GM21723 (cell line): ENCODE measurements around the gene SAE1.

Experiments used
- ATAC-seq: cut with Tn5 transposase; IDR thresholded peaks from one replicate; pipeline ENCODE4 v1.9.1; 2021; ENCODE audit warnings: mild to moderate bottlenecking, moderate library complexity; ENCODE audit not compliant: unreplicated experiment

The SAE1 gene

GRCh38 chr19:47105874-47106273, 24.8 kb upstream of the SAE1 start:
- no peak for ATAC-seq

- ATAC-seq, result no peak
Measured at GRCh38 chr19:47106821-47107201, 23.8 kb upstream of the SAE1 start.

GRCh38 chr19:47107202-47107952, 23.3 kb upstream of the SAE1 start:
- no peak for ATAC-seq

- ATAC-seq, result no peak
Measured at GRCh38 chr19:47107953-47108746, 22.5 kb upstream of the SAE1 start.

- no peak for ATAC-seq
Measured at GRCh38 chr19:47109177-47109540, 21.5 kb upstream of the SAE1 start.

- ATAC-seq, result no peak
Measured at GRCh38 chr19:47109541-47110375, 20.9 kb upstream of the SAE1 start.

- ATAC-seq, result no peak
Measured at GRCh38 chr19:47110521-47111005, 20.1 kb upstream of the SAE1 start.

GRCh38 chr19:47111006-47111621, 19.5 kb upstream of the SAE1 start:
- ATAC-seq, result no peak

- ATAC-seq, result peak; percentile 0
Measured at GRCh38 chr19:47111682-47112165, 18.9 kb upstream of the SAE1 start.

- peak; percentile 20 for ATAC-seq
Measured at GRCh38 chr19:47112166-47112996, 18.3 kb upstream of the SAE1 start.

GRCh38 chr19:47112997-47113849, 17.4 kb upstream of the SAE1 start, which contains the start of gene ZC3H4:
TSS of gene ZC3H4 (minus strand) at chr19:47113776. CDS start at chr19:47112584, 1,192 bp downstream.
- peak; percentile 81 for ATAC-seq

GRCh38 chr19:47113850-47114651, 16.6 kb upstream of the SAE1 start:
- ATAC-seq, result no peak

GRCh38 chr19:47120470-47121067, 10.1 kb upstream of the SAE1 start:
- ATAC-seq, result no peak

GRCh38 chr19:47122359-47123335, 8.0 kb upstream of the SAE1 start:
- ATAC-seq, result no peak

- no peak for ATAC-seq
Measured at GRCh38 chr19:47123406-47123805, 7.2 kb upstream of the SAE1 start.

- no peak for ATAC-seq
Measured at GRCh38 chr19:47124937-47125668, 5.5 kb upstream of the SAE1 start.
